ENCODE data around the gene STK16. TPM values are rescaled to one million over a fixed set of nuclear protein-coding genes. Genes with fewer than 3 reads are reported as not detected.

Gene STK16
- total and polyA plus RNA-seq, 2 of the 4 experiments (the other 2 are of a cell fraction), result 44.4 to 50.1 TPM

- in situ Hi-C loops (cut with MboI; ENCODE audit: low sequenced_read_pairs), result no loop called here
- BruUV-seq (replicated peaks), result no TSS peak
- Histone ChIP-seq H3K36me3 (ENCODE audit: control insufficient read depth, insufficient read depth, low read length) (peaks cover 8% of the 10 kb centered on the region; the same call in 1 of the 2 replicates), H3K4me2 (ENCODE audit: low read depth, low read length) (peak within 1 kb of the TSS; percentile 96), H2BK20ac (ENCODE audit: low read depth, low read length) (no peak within 1 kb of the TSS), H3K4me1 (ENCODE audit: control insufficient read depth, insufficient read depth, low read length) (peaks cover 40% of the 10 kb centered on the region), H4K8ac (ENCODE audit: low read depth in 2 of 2, low read length in 2 of 2) (peak within 1 kb of the TSS in 1 of 2 experiments; percentile 40; a peak in 1 of 4 replicates), H4K91ac (ENCODE audit: insufficient read depth, low read depth, low read length) (no peak within 1 kb of the TSS; the same call in 1 of the 2 replicates), H3K18ac (ENCODE audit: low read depth, low read length) (no peak within 1 kb of the TSS), H2BK120ac (ENCODE audit: low read depth, low read length) (peak within 1 kb of the TSS; percentile 19; the same call in 1 of the 2 replicates), H3K27me3 (ENCODE audit: control insufficient read depth, insufficient read depth, low read length) (peaks cover 13% of the 10 kb centered on the region), H3K9me1 (ENCODE audit: insufficient read depth, low read length) (peaks cover 25% of the 10 kb centered on the region), H2AFZ (replicated peaks; ENCODE audit: low read length, poor library complexity) (peak within 1 kb of the TSS; percentile 93), H2AK5ac (ENCODE audit: low read depth, low read length) (peak within 1 kb of the TSS; percentile 74; the same call in 1 of the 2 replicates), H4K5ac (ENCODE audit: low read depth, low read length) (no peak within 1 kb of the TSS; the same call in none of the 2 replicates), H2BK5ac (ENCODE audit: low read depth, low read length, poor library complexity, severe bottlenecking) (no peak within 1 kb of the TSS), H3K23ac (ENCODE audit: low read depth, low read length) (peak within 1 kb of the TSS; percentile 76; the same call in 1 of the 2 replicates), H3K27ac (ENCODE audit: insufficient read depth, low read length) (no peak within 1 kb of the TSS; the same call in 1 of the 2 replicates), H3K79me1 (ENCODE audit: low read depth in 1 of 2, low read length in 2 of 2) (peaks cover under 1 to 9% of the 10 kb centered on the region in 2 experiments; a peak in 2 of 4 replicates), H3K9ac (ENCODE audit: low read depth, low read length) (peak within 1 kb of the TSS; percentile 3; the same call in 1 of the 2 replicates), H3K56ac (ENCODE audit: extremely low read depth, insufficient read depth, low read length) (no peak within 1 kb of the TSS), H2AK9ac (replicated peaks; ENCODE audit: low read depth, low read length, poor library complexity) (peak within 1 kb of the TSS; percentile 81), H2BK15ac (ENCODE audit: low read depth, low read length) (no peak within 1 kb of the TSS), H3K14ac (replicated peaks; ENCODE audit: low read depth, low read length) (no peak within 1 kb of the TSS), H3K4me3 (ENCODE audit: insufficient read depth, low read depth, low read length) (peak within 1 kb of the TSS; percentile 57), H3K9me3 (ENCODE audit: control insufficient read depth, insufficient read depth, low read length) (no peaks in the 10 kb centered on the region), H4K20me1 (ENCODE audit: insufficient read depth, low read length) (0 out of 2 replicates have a peak, but pooled peaks cover 8% of the 10 kb centered on the region), H3K4ac (ENCODE audit: low read depth, low read length) (peak within 1 kb of the TSS; percentile 35)
- intact Hi-C loops (cut with micrococcal nuclease), result no loop called here
- DNase-seq, result peak; percentile 50
- 13% methylated on average over 9 of the region's 49 CpGs; no CpG with 5 or more reads in 1 of the 2 experiments for WGBS, 2 experiments (ENCODE audit: extremely low coverage in 2 of 2, insufficient read length in 1 of 2)
- CTCF ChIA-PET, result interaction anchor here (0.6 kb wide), 2 partner anchors 10 to 37 kb away, joined by 3 read pairs; no protein-coding TSS in a partner anchor
- dilution Hi-C loops (cut with HindIII; ENCODE audit: low sequenced_read_pairs, unreplicated experiment), result no loop called here
- ATAC-seq (ENCODE audit: low read depth), result peak; percentile 4
- POLR2A ChIA-PET (ENCODE audit: unreplicated experiment), result no interaction called here
- TF ChIP-seq RAD21 (IDR thresholded peaks at IDR 0.05; ENCODE audit: low read length), result no peak
- TF ChIP-seq CHD1 (IDR thresholded peaks at IDR 0.05; ENCODE audit: low read depth, low read length), result no peak
- peak; percentile 80 for TF ChIP-seq BHLHE40 (IDR thresholded peaks at IDR 0.05; ENCODE audit: low read depth, low read length)
- no peak for TF ChIP-seq RFX5 (IDR thresholded peaks at IDR 0.05; ENCODE audit: low read depth, low read length)
- TF ChIP-seq NFE2L2 (IDR thresholded peaks at IDR 0.05; ENCODE audit: low read depth, low read length), result peak; percentile 68
- no peak for TF ChIP-seq MAFK (IDR thresholded peaks at IDR 0.05; ENCODE audit: low read depth, low read length)
- TF ChIP-seq FOS (IDR thresholded peaks at IDR 0.05; ENCODE audit: low read depth, low read length), result 0 out of 2 replicates have a peak, but pooled peaks have one; percentile 9
- TF ChIP-seq MXI1 (IDR thresholded peaks at IDR 0.05; ENCODE audit: borderline replicate concordance, low read depth, low read length), result 0 out of 2 replicates have a peak, but pooled peaks have one; percentile 65
- TF ChIP-seq, protein P1, sequence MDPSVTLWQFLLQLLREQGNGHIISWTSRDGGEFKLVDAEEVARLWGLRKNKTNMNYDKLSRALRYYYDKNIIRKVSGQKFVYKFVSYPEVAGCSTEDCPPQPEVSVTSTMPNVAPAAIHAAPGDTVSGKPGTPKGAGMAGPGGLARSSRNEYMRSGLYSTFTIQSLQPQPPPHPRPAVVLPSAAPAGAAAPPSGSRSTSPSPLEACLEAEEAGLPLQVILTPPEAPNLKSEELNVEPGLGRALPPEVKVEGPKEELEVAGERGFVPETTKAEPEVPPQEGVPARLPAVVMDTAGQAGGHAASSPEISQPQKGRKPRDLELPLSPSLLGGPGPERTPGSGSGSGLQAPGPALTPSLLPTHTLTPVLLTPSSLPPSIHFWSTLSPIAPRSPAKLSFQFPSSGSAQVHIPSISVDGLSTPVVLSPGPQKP (IDR thresholded peaks at IDR 0.05; ENCODE audit: borderline replicate concordance, low read depth, low read length), result no peak
- TF ChIP-seq, protein P2, sequence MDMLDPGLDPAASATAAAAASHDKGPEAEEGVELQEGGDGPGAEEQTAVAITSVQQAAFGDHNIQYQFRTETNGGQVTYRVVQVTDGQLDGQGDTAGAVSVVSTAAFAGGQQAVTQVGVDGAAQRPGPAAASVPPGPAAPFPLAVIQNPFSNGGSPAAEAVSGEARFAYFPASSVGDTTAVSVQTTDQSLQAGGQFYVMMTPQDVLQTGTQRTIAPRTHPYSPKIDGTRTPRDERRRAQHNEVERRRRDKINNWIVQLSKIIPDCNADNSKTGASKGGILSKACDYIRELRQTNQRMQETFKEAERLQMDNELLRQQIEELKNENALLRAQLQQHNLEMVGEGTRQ (IDR thresholded peaks at IDR 0.05; ENCODE audit: low read depth, low read length), result peak; percentile 15
- TF ChIP-seq SMC3 (IDR thresholded peaks at IDR 0.05; ENCODE audit: low read depth, low read length), result no peak
- TF ChIP-seq MAZ (IDR thresholded peaks at IDR 0.05; ENCODE audit: borderline replicate concordance, low read depth, low read length), result 0 out of 2 replicates have a peak, but pooled peaks have one; percentile 13
- no peak; the same call in 1 of the 2 replicates for TF ChIP-seq POLR2A (IDR thresholded peaks at IDR 0.05; ENCODE audit: low read depth, low read length)
Measured at GRCh38 chr2:219252900-219253752, 7.8 kb downstream of the STK16 start, which contains the start of gene TUBA4B. TUBA4B (plus strand) TSS chr2:219253243; CDS start chr2:219253408, 165 bp downstream.

Measured in IMR-90 (cell line).